IMR-90 (cell line): ENCODE results near the gene DPYD. TPM values are rescaled to one million over a fixed set of nuclear protein-coding genes. Genes with fewer than 3 reads are reported as not detected.

Experiments used
- ATAC-seq: fragments of 200-7000 bp; cut with Tn5 transposase; 2 replicates; pipeline ENCODE4 v1.9.1; 2020; ENCODE audit warnings: low read depth, mild to moderate bottlenecking, moderate library complexity
- BruUV-seq: library from RNA; stranded (reverse); fragments of 400-500 nt; replicated peaks from 2 replicates; lab custom pipeline; 2021; lab: Mats Ljungman, UMichigan
- CTCF ChIA-PET: fragments of 300-600 bp; formaldehyde crosslinking; extraction: SDS; loops from one replicate; lab custom pipeline; 2021; ENCODE audit warnings: antibody characterized with exemption; lab: Yijun Ruan, JAX
- POLR2A ChIA-PET: fragments of 300-600 bp; sonication (Branson Sonifier 250); formaldehyde crosslinking; loops from one replicate; lab custom pipeline; 2022; ENCODE audit warnings: antibody characterized with exemption; ENCODE audit not compliant: unreplicated experiment; lab: Charles Lee
- DNase-seq: peaks from one replicate; pipeline ENCODE4 v3.0.0; 2013
- H2AFZ ChIP-seq: replicated peaks from 2 replicates; pipeline ENCODE3; 2013; ENCODE audit warnings: low read length, mild to moderate bottlenecking; ENCODE audit not compliant: poor library complexity
- H2AK5ac ChIP-seq: 2 replicates; pipeline ENCODE4 v1.6.1; 2013; ENCODE audit warnings: low read depth, low read length, inconsistent platforms
- H2AK9ac ChIP-seq: replicated peaks from 2 replicates; pipeline ENCODE3; 2013; ENCODE audit warnings: mild to moderate bottlenecking, low read depth, low read length, moderate library complexity; ENCODE audit not compliant: poor library complexity
- H2BK120ac ChIP-seq: 2 replicates; pipeline ENCODE4 v1.6.1; 2013; ENCODE audit warnings: low read depth, low read length, inconsistent platforms
- H2BK15ac ChIP-seq: 3 replicates; pipeline ENCODE4 v1.6.1; 2013; ENCODE audit warnings: low read depth, low read length, inconsistent platforms
- H2BK20ac ChIP-seq: 2 replicates; pipeline ENCODE4 v1.6.1; 2013; ENCODE audit warnings: low read depth, mild to moderate bottlenecking, inconsistent platforms, low read length, moderate library complexity
- H2BK5ac ChIP-seq: 2 replicates; pipeline ENCODE4 v1.6.1; 2013; ENCODE audit warnings: mild to moderate bottlenecking, low read depth, low read length, inconsistent platforms; ENCODE audit not compliant: poor library complexity, severe bottlenecking
- H3K14ac ChIP-seq: replicated peaks from 2 replicates; pipeline ENCODE4 v1.6.1; 2013; ENCODE audit warnings: low read depth, low read length, inconsistent platforms
- H3K18ac ChIP-seq: 2 replicates; pipeline ENCODE4 v1.6.1; 2013; ENCODE audit warnings: low read depth, low read length, control low read depth
- H3K23ac ChIP-seq: 2 replicates; pipeline ENCODE4 v1.6.1; 2013; ENCODE audit warnings: low read depth, low read length, inconsistent platforms
- H3K27ac ChIP-seq: 2 replicates; pipeline ENCODE4 v1.5.1; 2013; ENCODE audit warnings: mild to moderate bottlenecking, control low read depth, low read length; ENCODE audit not compliant: insufficient read depth
- H3K27me3 ChIP-seq: 2 replicates; pipeline ENCODE4 v1.6.1; 2013; ENCODE audit warnings: low read length; ENCODE audit not compliant: control insufficient read depth, insufficient read depth
- H3K36me3 ChIP-seq: 2 replicates; pipeline ENCODE4 v1.6.1; 2013; ENCODE audit warnings: low read length, mixed read lengths; ENCODE audit not compliant: control insufficient read depth, insufficient read depth
- H3K4ac ChIP-seq: 2 replicates; pipeline ENCODE4 v1.6.1; 2013; ENCODE audit warnings: low read depth, low read length, inconsistent platforms
- H3K4me1 ChIP-seq: 2 replicates; pipeline ENCODE4 v1.6.1; 2013; ENCODE audit warnings: low read length, mixed read lengths; ENCODE audit not compliant: control insufficient read depth, insufficient read depth
- H3K4me2 ChIP-seq: 2 replicates; pipeline ENCODE4 v1.6.1; 2013; ENCODE audit warnings: low read depth, mild to moderate bottlenecking, control low read depth, low read length, moderate library complexity
- H3K4me3 ChIP-seq: 2 replicates; pipeline ENCODE4 v1.5.1; 2013; ENCODE audit warnings: low read depth, mild to moderate bottlenecking, control low read depth, low read length, moderate library complexity; ENCODE audit not compliant: insufficient read depth
- H3K56ac ChIP-seq: 2 replicates; pipeline ENCODE4 v1.6.1; 2013; ENCODE audit warnings: low read length, inconsistent platforms; ENCODE audit not compliant: insufficient read depth; ENCODE audit errors: extremely low read depth
- H3K79me1 ChIP-seq, 2 experiments: 2 replicates each; pipeline ENCODE4 v1.6.1; 2013; ENCODE audit warnings: low read length in 2 of 2, inconsistent platforms in 1 of 2, low read depth in 1 of 2
- H3K9ac ChIP-seq: 2 replicates; pipeline ENCODE4 v1.6.1; 2013; ENCODE audit warnings: low read depth, low read length, control low read depth
- H3K9me1 ChIP-seq: 2 replicates; pipeline ENCODE4 v1.6.1; 2013; ENCODE audit warnings: low read length, inconsistent platforms; ENCODE audit not compliant: insufficient read depth
- H3K9me3 ChIP-seq: 2 replicates; pipeline ENCODE4 v1.6.1; 2013; ENCODE audit warnings: low read length; ENCODE audit not compliant: control insufficient read depth, insufficient read depth
- H4K20me1 ChIP-seq: 2 replicates; pipeline ENCODE4 v1.6.1; 2013; ENCODE audit warnings: low read length, inconsistent platforms; ENCODE audit not compliant: insufficient read depth
- H4K5ac ChIP-seq: 2 replicates; pipeline ENCODE4 v1.6.1; 2013; ENCODE audit warnings: mild to moderate bottlenecking, low read depth, low read length, control low read depth
- H4K8ac ChIP-seq, 2 experiments: 2 replicates each; pipeline ENCODE4 v1.6.1; 2013; ENCODE audit warnings: low read depth in 2 of 2, low read length in 2 of 2, control low read depth in 1 of 2, inconsistent platforms in 1 of 2
- H4K91ac ChIP-seq: 2 replicates; pipeline ENCODE4 v1.6.1; 2013; ENCODE audit warnings: low read depth, low read length, inconsistent platforms; ENCODE audit not compliant: insufficient read depth
- NFE2L2 ChIP-seq: fragments of 150-350 bp; IDR thresholded peaks from 2 replicates; pipeline ENCODE4 v1.6.1; 2016; ENCODE audit warnings: low read depth, mild to moderate bottlenecking, low read length
- SMC3 ChIP-seq: fragments of 150-350 bp; IDR thresholded peaks from 2 replicates; pipeline ENCODE4 v1.6.1; 2016; ENCODE audit warnings: low read depth, mild to moderate bottlenecking, antibody characterized with exemption, low read length, moderate library complexity
- dilution Hi-C: fragments of 300-500 bp; cut with HindIII; formaldehyde crosslinking; loops from one replicate; pipeline ENCODE4 v1.14.3; 2018; ENCODE audit warnings: low sequenced_read_pairs; ENCODE audit not compliant: unreplicated experiment
- in situ Hi-C: fragments of 300-500 bp; cut with MboI; formaldehyde crosslinking; loops from 3 replicates; pipeline ENCODE4 v1.14.3; 2019; ENCODE audit warnings: low sequenced_read_pairs, inconsistent platforms, mixed read lengths
- intact Hi-C: fragments of 100-400 bp; cut with micrococcal nuclease; formaldehyde crosslinking; loops from 2 replicates; pipeline ENCODE4 v1.10.0; 2022
- polyA plus RNA-seq, 3 experiments: library from polyadenylated mRNA; depleted of rRNA; stranded (reverse); fragments of >200 nt; gene quantifications; 2 replicates each; pipeline ENCODE4 v1.2.3, GENCODE V29; 2012; ENCODE audit warnings: low replicate concordance in 1 of 3
- total RNA-seq: library from RNA; depleted of rRNA; stranded (reverse); fragments of >200 nt; gene quantifications from 2 replicates; pipeline ENCODE4 v1.2.3, GENCODE V29; 2012

Gene DPYD
- total and polyA plus RNA-seq, 2 of the 4 experiments (the other 2 are of a cell fraction): 9.3 to 47.3 TPM

GRCh38 chr1:97812076-97812475 is 108.8 kb downstream of the DPYD start:
- H3K14ac ChIP-seq: no peak overlapping the region
- ChIA-PET CTCF (interaction anchor here (1.2 kb wide), 1 partner anchor 8 kb away, joined by 3 read pairs; no protein-coding TSS in a partner anchor), POLR2A (no interaction called here)
- no peaks in the 10 kb centered on the region for H3K79me1 ChIP-seq
- no peak overlapping the region for H2BK15ac ChIP-seq
- no peak overlapping the region for H3K4ac ChIP-seq
- no peak overlapping the region for H2BK5ac ChIP-seq
- H2AFZ ChIP-seq: no peak overlapping the region
- H2BK120ac ChIP-seq: no peak overlapping the region
- H2AK9ac ChIP-seq: no peak overlapping the region
- H3K9ac ChIP-seq: no peak overlapping the region
- TF ChIP-seq NFE2L2 (no peak), SMC3 (no peak)
- no peaks in the 10 kb centered on the region for H3K36me3 ChIP-seq
- no peak overlapping the region for H4K5ac ChIP-seq
- H3K4me3 ChIP-seq: no peak overlapping the region
- H3K23ac ChIP-seq: no peak overlapping the region
- peaks cover 2% of the 10 kb centered on the region for H3K4me1 ChIP-seq
- no peak overlapping the region for H2AK5ac ChIP-seq
- DNase-seq: no peak
- no peaks in the 10 kb centered on the region for H3K9me3 ChIP-seq
- no peaks in the 10 kb centered on the region for H4K20me1 ChIP-seq
- dilution Hi-C loops: no loop called here
- in situ Hi-C loops: loop anchor here (25.0 kb wide), 1 partner anchor 575 kb away; no protein-coding TSS in a partner anchor
- no peak overlapping the region for H3K27ac ChIP-seq
- H3K9me1 ChIP-seq: no peaks in the 10 kb centered on the region
- no peak overlapping the region for H3K4me2 ChIP-seq
- no peak overlapping the region for H4K91ac ChIP-seq
- intact Hi-C loops: loop anchor here (5.0 kb wide), 1 partner anchor 565 kb away; no protein-coding TSS in a partner anchor
- no peak overlapping the region for H2BK20ac ChIP-seq
- H4K8ac ChIP-seq: no peak overlapping the region
- no peak for ATAC-seq
- H3K18ac ChIP-seq: no peak overlapping the region
- no peaks in the 10 kb centered on the region for H3K27me3 ChIP-seq
- H3K56ac ChIP-seq: no peak overlapping the region
- no TSS peak for BruUV-seq
